GM19395 (cell line): ENCODE results near the gene COX11.

ENCODE experiments used
- ATAC-seq: cut with Tn5 transposase; IDR thresholded peaks from one replicate; pipeline ENCODE4 v1.9.1; 2021; ENCODE audit warnings: mild to moderate bottlenecking, moderate library complexity; ENCODE audit not compliant: unreplicated experiment

COX11 gene

GRCh38 chr17:54968988-54969332 is 506 bp upstream of the COX11 start:
- ATAC-seq: peak; percentile 40

DNA sequence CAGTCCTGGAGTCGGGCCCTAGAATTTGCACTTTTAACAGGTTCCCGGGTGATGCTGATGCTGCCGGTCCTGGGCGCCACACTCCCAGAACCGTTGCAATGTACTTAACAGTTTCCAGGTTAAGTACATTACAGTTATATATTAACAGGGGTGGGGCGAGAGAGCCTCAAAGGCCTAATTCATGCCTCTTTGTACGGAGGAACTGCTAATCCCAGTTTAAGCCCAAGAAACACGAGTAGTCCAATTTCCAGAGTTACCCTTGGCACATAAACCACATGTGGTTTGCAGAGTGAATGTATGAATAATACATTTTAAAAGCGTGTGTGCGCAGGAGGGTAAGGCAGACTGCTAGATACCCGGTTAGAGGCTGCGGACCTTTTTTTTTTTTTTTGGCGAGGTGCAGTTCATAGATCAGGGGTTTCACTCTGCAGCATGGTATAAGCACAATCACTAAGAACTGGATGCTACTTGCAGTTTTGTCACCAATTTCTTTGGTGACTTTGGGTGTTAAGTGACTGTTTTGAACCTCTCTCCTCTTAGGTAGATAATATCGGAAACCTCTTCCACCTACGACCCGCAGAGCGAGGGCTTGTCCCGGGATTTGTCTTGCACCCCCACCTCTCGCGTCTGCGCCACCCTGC is 713 bp downstream of the COX11 start:
- peak; percentile 35 for ATAC-seq

- no peak for ATAC-seq
These were observed 11.7 kb downstream of the COX11 start for GRCh38 chr17:54956791-54957190.

DNA sequence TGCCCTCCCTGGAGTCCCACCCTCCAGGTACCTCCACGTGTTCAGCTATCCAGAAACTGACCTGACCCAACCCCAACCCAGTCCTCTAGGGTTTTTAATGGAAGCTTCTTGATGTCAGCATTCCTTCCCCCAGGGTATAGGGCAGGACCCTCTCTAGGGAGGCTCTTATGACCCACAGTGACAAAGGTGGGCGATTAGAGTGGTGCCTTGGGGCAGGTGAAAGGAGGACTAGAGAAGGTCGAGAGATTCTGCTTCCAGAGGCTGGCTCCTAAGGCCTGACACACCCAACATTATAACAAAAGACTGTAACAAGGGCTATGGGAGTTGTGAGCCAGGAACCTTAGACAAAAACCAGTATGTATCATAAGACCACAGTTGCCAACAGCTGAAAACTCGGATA is 17.2 kb downstream of the COX11 start:
- no peak for ATAC-seq

DNA sequence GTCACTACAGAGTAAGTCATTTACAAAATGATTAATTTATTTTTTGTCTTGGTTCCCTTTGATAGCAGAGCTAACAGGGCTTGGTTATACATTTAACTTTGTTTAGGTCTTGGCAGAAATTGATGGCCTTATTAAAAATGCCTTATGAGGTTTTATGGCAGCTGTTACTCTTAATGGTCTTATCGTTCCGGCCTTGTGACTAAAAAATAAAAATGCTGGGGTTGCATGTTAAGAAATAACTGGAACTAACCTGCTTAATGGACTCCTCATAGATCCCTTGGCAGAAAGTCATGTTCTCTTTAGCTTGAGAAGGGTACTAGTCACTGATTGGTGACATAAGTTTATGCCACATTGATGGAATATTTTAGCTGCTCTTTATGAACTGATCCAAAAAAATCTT is 18.3 kb downstream of the COX11 start:
- ATAC-seq: no peak

DNA sequence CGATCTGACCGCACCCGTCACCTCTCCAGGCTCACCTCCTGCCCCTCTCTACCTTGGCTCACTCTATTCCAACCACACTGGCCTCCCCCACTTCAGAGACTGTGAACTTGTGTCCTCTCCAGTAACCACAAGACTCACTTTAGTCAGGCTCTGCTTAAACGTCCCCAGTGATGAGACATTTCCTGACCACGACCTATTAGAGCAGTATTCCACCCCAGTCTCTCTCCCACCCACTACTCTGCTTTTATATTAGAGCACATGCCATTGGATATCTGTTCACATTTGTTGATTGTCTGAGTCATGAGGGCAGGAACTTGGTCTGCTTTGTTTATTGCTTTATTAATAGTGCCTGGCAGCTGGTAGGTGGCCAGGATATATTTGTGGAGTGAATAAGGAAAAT is 20.1 kb downstream of the COX11 start:
- ATAC-seq: peak; percentile 54

DNA sequence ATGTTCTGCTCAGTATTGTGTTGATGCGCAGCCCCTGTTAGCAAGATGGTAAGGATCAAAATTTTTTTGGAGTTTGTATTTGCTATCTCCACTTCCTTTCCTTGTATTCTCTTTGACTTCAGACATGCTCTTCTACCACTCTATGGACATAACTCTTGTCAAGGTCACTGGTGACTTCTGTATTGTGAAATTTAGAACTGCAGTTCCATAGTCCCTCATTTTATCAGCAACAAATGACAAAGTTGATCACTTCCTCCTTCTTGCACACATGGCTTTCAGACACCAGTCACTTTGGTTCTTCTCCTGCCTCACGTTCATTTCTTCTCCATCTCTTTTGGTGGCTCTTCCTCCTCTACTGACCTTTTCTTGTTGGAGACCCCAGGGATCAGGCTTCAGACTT is 21.1 kb downstream of the COX11 start:
- no peak for ATAC-seq

- ATAC-seq: no peak
These were observed 22.8 kb downstream of the COX11 start for GRCh38 chr17:54945671-54946070.

DNA sequence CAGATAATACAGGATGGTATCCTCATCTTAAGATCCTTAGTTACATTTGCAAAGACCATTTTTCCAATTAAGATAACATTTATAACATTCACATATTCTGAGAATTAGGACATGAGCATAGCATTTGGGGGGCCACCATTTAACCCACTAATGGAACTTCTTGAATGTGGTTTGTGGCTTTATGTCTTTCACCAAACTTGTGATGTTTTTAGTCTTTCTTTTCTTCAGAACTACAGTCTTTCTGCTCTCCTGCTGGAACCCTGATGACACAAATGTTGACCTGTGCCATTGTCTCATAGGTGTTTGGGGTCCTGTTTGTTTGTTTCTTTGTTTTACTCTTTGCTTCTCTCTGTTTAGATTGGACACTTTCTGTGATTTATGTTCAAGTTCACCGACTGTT is 23.2 kb downstream of the COX11 start:
- ATAC-seq: no peak

- no peak for ATAC-seq
These were observed 23.7 kb downstream of the COX11 start for GRCh38 chr17:54944796-54945195.

GRCh38 chr17:54941285-54941684 is 27.2 kb downstream of the COX11 start:
- no peak for ATAC-seq

- no peak for ATAC-seq
These were observed 31.0 kb downstream of the COX11 start for GRCh38 chr17:54937426-54937825.

DNA sequence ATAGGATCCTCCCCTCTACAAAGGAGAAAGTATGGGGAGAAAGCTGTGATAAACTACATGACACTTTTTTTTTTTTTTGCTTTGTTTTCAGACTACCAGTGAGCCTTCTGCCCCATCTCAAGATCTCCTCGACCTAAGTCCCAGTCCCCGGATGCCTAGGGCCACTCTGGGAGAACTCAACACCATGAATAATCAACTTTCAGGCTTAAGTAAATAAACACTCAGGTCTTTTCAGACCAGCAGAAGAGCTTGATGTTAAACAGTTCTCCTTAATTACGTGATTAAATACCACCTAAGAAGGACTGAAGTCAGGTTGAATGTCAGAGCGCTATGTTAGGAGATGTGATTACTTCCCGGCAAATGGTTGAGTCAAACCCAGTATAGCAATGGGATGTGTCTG is 31.4 kb downstream of the COX11 start:
- ATAC-seq: no peak

GRCh38 chr17:54935471-54935870 is 33.0 kb downstream of the COX11 start:
- no peak for ATAC-seq

DNA sequence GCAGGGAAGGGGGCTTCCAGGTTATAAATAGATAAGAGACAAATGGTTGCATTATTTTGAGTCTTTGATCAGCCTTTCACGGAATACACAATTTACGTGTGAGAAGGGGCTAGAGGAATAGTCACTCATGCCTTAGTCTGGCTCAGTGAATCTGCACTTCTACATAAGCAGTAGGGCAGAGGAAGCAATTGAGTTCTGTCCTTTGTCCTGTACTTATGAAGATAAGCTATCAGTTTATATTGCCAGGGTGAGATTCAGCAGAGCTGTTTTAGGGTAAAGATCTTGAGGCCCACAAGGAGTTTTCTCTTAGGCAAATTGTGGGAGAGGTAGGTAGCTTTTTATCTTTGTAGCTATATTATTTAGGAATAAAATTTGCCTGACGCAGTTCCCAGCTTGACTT is 34.5 kb downstream of the COX11 start:
- ATAC-seq: no peak

GRCh38 chr17:54932711-54933110 is 35.7 kb downstream of the COX11 start:
- ATAC-seq: no peak

- no peak for ATAC-seq
These were observed 40.9 kb downstream of the COX11 start for GRCh38 chr17:54927525-54927924.

DNA sequence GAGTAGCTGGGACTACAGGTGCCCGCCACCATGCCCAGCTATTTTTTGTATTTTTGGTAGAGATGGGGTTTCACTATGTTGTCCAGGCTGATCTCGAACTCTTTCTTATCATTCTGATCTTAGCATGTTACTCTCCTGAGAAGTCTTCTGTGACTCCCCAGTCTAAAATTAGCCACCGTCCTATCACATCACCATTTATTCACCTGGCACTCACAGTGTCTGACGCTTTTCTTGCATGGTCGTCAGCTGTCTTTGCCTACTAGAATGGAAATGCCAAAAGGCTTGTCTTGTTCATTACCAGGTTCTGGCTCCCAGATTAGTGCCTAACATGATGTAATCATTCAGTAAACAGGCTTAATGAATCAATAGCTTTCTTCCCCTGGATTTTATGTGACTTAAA is 44.0 kb downstream of the COX11 start:
- ATAC-seq: no peak

GRCh38 chr17:54920819-54921218 is 47.6 kb downstream of the COX11 start:
- no peak for ATAC-seq

GRCh38 chr17:54919425-54919824 is 49.0 kb downstream of the COX11 start:
- ATAC-seq: no peak

- no peak for ATAC-seq
These were observed 51.7 kb downstream of the COX11 start for GRCh38 chr17:54916721-54917120.
